Measurements from ENCODE around the gene KDM2A.

KDM2A gene

GRCh38 chr11:67118801-67119584, at the start of gene KDM2A:
KDM2A (plus strand) TSS chr11:67119263; CDS start chr11:67121317, 2,054 bp downstream.
- DNase-seq (ENCODE audit: low read depth in 2 of 2) = peak; percentile 98 to 99

DNA sequence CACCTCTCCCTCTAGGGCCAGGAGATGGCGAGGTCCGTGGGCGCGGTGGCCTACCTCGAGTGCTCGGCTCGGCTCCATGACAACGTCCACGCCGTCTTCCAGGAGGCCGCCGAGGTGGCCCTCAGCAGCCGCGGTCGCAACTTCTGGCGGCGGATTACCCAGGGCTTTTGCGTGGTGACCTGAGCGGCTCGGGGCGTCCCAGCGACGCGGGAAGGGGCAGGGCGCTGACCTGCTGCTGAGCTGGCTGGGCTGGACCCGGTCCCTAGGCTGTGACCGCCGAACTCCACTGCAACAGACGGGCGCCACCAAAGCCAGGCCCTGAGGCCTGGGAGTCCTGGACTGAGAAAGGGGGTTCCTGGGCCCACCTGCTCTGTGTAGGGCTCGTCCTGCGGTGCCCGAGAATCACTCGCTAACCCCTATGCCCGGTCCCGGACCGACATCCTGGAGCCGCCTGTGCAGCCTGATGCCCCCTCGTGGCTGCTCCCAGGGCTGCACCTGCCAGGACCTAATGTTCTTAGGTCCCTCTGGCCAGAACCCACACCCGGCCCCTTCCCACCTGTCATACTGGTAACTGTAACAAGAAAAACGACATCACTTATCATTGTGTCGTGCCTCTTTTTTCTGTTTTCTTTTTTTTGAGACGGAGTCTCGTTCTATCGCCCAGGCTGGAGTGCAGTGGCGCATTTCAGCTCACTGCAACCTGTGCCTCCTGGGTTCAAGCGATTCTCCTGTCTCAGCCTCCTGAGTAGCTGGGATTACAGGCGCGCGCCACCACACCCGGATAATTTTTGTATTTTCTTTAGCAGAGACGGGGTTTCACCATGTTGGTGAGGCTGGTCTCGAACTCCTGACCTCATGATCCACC, 47.4 kb upstream of the KDM2A start:
- peak; percentile 67 to 68 for DNase-seq (ENCODE audit: low read depth in 2 of 2)

- DNase-seq (ENCODE audit: low read depth in 2 of 2) = no peak
These were observed 46.8 kb upstream of the KDM2A start for GRCh38 chr11:67072295-67072694.

GRCh38 chr11:67073908-67074307, 45.2 kb upstream of the KDM2A start:
- DNase-seq (ENCODE audit: low read depth in 2 of 2) = no peak

- DNase-seq (ENCODE audit: low read depth in 2 of 2) = no peak
These were observed 42.9 kb upstream of the KDM2A start for GRCh38 chr11:67076202-67076601.

DNA sequence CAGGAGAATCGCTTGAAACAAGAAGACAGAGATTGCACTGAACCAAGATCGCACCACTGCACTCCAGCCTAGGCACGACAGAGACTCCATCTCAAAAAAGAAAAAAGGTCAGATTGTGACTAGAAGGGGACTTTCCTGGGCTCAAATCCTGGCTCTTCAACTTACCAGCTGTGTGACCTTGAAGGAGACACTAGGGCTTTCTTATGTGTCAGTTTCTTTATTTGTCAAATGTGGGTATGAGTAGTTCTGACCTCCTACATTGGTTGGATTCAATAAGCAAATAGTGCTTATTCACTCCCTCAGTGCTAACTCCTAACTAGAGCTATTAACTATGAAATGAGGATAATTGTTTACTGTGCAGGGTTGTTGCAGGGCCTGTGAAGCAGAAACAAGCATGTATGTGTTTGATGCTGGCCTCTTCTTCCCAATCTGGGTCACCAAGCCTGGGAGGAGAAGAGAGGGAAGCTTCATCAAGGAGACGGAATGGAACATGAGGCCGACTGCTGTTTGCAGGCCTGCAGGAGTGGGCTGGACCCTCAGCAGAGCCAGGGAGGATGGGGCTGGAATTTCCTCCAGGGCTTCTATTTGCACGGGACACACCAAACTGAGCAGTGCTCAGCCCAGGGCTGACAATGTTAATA, 39.9 kb upstream of the KDM2A start:
- no peak for DNase-seq (ENCODE audit: low read depth in 2 of 2)

- no peak for DNase-seq (ENCODE audit: low read depth in 2 of 2)
These were observed 36.8 kb upstream of the KDM2A start for GRCh38 chr11:67082071-67082791.

DNA sequence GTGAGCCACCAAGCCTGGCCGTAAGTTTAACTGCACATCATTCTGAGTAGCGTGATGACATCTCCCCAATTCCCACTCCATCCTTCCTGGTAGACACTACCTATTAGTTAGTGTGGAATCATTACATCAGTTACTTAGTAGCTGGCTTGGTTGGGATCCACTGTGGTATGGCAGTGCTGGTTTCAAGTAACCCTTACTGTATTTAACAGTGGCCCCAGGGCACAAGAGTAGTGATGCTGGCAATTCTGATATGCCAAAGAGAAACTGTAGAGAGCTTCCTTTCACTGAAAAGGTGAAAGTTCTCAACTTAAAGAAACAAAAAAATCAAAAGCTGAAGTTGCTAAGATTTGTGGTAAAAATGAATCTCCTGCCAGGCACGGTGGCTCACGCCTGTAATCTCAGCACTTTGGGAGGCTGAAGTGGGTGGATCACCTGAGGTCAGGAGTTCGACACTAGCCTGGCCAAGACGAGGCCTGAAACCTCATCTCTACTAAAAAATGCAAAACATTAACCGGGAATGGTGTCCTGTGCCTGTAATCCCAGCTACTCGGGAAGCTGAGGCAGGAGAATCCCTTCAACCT, 35.2 kb upstream of the KDM2A start:
- DNase-seq (ENCODE audit: low read depth in 2 of 2) = no peak

DNA sequence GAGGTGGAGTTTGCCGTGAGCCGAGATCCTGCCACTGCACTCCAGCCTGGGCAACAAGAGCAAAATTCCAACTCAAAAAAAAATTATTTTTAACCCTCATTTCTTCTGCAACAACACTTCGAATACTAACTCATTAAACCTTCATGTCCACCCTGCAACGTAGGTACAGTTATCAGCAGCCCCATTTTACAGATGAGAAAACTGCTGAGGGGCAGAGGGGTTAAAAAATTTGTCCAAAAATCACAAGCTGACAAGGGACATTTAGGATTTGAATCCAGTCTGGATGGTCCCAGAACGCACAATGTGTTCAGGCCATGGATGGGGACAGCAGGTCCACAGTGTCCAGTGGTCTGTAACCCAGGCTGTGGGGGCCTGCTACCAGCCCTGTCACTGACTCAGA, 33.4 kb upstream of the KDM2A start:
- DNase-seq (ENCODE audit: low read depth in 2 of 2) = no peak

DNA sequence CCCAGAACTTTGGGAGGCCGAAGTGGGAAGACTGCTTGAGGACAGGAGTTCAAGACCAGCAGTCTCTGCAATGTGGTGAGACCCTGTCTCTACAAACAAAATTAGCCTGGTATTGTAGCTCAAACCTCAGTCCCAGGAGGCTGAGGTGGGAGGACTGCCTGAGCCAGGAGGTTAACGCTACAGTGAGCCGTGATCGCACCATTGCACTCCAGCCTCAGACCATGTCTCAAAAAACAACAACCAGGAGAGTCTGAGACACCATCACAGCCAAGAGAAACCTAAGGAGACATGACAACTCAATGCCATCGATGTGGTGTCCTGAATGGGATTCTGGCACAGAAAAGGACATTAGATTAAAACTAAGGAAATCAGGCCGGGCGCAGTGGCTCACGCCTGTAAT, 28.3 kb upstream of the KDM2A start:
- no peak for DNase-seq (ENCODE audit: low read depth in 2 of 2)

DNA sequence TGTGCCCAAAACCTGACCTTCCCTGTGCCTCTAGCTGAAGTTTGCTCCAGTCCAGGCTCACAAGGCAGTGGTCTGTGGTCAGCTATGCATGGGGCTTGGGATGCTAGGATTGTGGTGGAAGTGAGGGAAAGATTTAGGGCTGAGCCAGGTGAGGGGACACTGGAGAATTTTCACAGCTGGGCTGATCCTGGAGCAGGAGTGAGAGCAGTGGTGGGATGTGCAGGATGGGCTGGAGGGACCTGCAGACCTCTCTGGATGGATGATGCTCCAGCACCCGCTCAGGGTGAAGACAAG, 23.9 kb upstream of the KDM2A start:
- DNase-seq (ENCODE audit: low read depth in 2 of 2) = no peak

DNA sequence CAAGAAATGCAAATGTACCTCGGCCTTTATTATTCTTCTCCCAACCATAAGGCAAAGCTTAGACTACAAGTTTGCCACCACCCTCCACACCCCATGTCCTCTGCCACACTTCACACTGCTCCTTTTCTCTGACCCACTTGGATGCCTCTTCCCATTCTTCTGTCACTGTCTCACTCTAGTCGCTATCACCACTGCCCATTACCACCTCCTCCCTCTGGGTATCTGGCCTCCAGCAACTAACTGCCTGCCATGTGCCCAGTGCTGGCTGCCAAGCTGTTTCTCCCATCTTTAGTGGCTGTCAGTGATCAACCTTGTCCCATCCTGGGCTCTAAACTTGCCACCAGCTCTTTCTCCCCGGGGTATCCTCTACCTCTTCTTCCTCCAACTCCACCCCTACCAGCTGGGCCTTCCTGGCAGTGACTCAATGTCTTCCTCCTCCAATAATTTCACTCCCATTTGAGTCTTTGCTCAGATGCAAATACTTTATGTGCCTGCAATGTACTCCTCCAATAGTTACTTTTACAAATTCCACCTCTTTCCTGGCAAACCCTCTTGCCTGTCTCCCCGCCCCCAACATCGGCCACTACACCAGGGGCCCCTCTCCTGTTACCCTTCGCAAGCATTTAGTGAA, 20.1 kb upstream of the KDM2A start:
- DNase-seq (ENCODE audit: low read depth in 2 of 2) = no peak

DNA sequence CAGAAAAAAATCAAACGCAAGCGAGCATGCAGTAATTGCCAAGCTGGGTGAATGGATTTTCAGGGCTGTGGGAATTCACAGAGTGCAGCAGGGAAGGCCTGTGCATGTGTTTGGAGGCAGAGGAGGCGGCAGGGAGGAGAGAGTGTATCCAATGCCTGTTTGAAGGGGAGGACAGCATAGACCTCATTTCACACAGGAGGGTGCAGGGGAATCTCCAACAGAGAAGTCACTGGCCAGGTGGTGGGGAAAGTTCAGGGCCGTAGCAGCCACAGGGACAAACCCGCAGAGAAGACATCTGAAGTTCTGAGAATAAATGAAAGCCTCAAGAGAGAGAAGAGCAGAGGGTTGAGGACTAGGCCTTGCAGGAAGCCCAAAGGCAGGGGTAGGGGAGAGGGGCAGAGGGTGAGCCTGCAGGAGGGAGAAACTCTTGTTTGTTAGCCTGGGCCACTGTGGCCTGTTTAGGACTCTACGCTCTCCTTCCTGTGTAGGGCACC, 19.2 kb upstream of the KDM2A start:
- no peak for DNase-seq (ENCODE audit: low read depth in 2 of 2)

DNA sequence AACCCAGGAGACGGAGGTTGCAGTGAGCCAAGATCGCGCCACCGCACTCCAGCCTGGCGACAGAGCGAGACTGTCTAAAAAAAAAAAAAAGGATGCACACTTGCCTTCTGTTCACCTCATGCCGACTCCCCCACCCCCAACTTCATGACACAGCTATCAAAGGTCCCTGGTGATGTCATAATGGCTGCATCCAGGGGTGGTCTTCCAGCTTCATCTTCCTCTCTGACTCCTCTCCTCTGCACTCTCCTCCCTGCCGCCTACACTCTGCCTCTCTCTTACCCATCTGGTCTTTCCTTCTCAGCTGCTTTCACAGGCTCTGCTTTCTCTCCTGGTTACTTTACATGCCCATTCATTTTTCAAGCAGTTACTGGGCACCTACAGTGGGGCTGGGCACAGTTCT, 16.4 kb upstream of the KDM2A start:
- DNase-seq (ENCODE audit: low read depth in 2 of 2) = no peak

GRCh38 chr11:67105964-67106363, 13.1 kb upstream of the KDM2A start:
- no peak for DNase-seq (ENCODE audit: low read depth in 2 of 2)

GRCh38 chr11:67111261-67111660, 7.8 kb upstream of the KDM2A start:
- no peak for DNase-seq (ENCODE audit: low read depth in 2 of 2)

GRCh38 chr11:67113231-67113721, 5.8 kb upstream of the KDM2A start:
- DNase-seq (ENCODE audit: low read depth in 2 of 2) = no peak

GRCh38 chr11:67114275-67114896, 4.7 kb upstream of the KDM2A start:
- no peak for DNase-seq (ENCODE audit: low read depth in 2 of 2)

GRCh38 chr11:67116758-67117105, 2.3 kb upstream of the KDM2A start:
- no peak for DNase-seq (ENCODE audit: low read depth in 2 of 2)

DNA sequence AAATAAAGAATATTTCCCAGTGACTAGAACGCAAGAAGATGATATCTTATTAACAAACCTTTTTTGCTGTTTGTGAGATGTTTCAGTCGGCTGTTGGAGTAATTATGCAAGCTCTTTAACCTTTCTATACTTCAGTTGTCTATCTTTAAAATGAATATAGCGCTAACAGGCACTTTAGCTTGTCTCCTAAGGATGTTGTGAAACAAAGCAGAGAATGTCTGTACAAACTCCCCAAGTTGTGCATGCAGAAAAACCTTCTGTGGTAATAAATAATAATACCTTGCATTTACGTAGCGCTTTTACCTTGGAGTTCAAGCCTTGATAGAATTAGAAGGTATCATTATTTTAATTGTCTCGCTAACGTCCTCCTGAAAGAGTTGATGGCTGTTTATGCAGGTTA, 1.9 kb upstream of the KDM2A start:
- DNase-seq (ENCODE audit: low read depth in 2 of 2) = no peak

Data from stimulated activated CD8-positive, alpha-beta memory T cell treated with anti-CD3 and anti-CD28 coated beads, Interleukin-15, amount 100 ng/mL, for 48 hours (primary cell).